COLO829 (cell line): Measurements from ENCODE around the gene NETO2.
"Not testable (repeated sequence)": the region's sequence is repeated elsewhere in the genome, so short reads cannot be mapped to it uniquely, and the experiment has no call there.

Source experiments
- DNase-seq: peaks from one replicate; pipeline ENCODE4 v3.0.0; 2012; ENCODE audit warnings: low spot score

The NETO2 gene

DNA sequence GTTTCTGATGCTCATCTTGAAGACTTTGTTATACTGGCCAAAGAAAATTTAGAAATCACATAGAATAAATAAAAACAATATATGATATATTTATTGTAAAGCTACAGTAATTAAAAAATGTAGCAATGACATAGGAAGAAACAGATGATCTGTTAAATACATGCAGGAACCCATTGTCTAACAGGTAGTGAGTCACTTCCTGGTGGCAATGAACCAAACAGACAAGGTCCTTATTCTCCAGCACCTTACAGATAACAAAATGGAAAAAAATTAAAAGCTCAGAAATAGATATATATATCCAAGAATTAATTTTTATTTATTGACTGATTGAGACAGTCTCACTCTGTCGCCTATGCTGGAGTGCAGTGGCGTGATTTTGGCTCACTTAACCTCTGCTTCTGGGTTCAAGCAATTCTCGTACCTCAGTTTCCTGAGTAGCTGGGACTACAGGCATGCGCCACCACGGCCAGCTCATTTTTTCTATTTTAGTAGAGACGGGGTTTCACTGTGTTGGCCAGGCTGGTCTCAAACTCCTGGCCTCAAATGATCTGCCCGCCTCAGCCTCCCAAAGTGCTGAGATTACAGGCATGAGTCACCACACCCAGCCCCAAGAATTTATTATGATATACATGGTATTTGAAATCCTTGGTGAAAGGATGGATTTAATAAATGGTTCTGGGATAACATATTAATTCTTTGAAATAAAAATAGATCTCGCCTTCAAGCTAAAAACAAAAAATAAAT is 7.5 kb downstream of the NETO2 start:
- DNase-seq, result no peak

- no peak for DNase-seq
Measured at GRCh38 chr16:47134550-47134949, 9.2 kb downstream of the NETO2 start.

DNA sequence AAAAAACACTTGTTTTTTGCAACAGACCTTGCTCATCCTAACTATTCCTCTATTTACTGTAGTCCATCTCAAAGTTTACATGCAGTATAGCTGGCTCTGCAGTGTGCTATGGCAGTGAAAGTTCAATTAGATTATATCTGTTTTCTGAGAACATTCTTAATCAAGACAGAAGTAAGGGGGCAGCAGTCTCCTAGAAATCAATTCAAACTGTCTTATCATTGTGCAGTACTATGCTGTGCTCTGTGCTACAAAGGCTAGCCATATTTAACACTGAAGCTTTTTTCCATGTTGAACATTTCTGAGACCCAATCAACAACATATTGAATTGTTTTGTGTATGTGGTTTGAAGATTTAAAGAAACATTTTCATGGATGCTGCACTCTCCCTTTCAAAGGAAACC is 11.4 kb downstream of the NETO2 start:
- DNase-seq, result no peak

DNA sequence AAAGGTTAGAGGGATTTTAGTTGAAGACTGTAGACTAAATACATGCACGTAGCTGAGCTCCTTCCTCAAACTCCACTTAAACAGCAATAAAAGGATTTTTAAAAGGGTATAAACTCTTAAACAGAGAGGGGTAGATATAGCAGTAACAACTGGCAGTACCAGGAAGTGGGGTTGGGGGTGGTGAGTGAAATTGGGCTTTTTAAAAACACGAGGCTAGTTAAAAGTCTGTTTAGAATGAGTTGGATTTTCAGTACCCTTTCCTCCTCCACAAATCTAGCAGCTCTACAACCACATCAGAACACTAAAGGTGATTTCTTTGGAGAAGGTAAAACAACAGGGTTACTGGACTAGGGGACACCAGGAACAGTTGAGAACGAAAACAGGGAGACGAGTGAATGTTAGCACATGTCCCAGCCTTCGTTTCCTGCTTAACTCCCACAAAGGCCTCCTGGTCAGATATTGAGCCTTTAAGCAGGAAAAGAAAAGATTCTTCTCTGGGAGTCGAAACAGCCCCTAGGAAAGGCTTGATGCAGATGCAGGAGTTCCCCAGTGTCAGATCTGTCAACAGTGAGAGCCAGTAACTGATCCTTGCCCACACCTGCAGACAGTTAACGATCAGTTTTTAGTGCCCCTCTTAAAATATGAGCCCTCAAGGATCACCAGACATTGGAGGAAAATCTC is 13.8 kb downstream of the NETO2 start:
- DNase-seq, result no peak

GRCh38 chr16:47127541-47127940 is 16.2 kb downstream of the NETO2 start:
- no peak for DNase-seq

DNA sequence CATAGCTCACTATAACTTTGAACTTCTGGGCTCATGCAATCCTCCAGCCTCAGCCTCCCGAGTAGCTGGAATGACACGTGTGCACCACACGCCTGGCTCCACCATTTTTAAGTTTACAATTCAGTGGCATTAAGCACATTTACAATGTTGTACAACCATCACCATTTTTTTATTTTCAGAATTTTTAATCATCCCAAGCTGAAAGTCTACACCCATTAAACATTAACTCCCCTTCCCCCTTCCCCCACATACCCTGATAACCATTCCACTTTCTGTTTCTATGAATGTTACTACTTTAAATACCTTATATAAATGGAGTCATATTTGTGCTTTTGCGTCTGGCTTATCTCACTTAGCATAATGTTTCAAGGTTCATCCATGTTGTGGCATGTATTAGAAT is 18.0 kb downstream of the NETO2 start:
- DNase-seq, result no peak

DNA sequence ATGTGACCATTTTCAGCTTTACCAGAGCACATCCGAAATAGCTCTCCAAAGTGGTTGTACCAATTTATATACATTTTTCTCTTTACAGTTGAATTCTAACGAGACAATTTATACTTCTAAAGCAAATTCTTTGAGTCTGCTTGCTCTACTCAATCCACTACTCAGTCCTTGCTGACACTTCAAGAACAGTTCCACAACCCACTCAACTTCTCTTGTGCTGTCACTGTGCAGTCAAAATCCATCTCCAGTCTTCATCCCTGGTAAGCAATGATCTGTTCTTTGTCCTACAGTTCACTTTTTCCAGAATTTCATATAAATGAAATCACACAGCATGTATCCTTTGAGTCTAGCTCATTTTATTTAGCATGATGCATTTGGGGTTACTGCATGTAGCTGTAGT is 30.6 kb downstream of the NETO2 start:
- DNase-seq, result no peak

GRCh38 chr16:47110939-47111338 is 32.8 kb downstream of the NETO2 start:
- no peak for DNase-seq

DNA sequence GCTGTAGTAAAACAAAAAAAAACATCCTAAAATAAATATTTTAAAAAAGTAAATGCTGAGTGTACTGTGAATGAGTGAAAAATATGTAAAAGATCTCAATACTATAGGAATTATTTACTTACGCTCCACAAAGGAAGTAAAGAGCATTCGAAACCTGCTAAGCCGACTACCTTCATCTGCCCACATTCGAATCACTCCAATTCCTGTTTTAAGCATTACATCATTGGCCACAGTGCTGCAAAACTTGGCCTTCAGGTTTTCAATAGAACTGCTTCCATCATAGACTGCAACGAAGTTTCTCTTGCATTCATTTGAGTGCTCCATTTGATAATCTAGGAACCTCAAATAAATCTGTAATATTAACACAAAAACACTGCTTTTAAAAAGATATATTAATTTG is 34.4 kb downstream of the NETO2 start:
- no peak for DNase-seq

- not testable (repeated sequence) for DNase-seq
Measured at GRCh38 chr16:47102921-47103320, 40.8 kb downstream of the NETO2 start.

DNA sequence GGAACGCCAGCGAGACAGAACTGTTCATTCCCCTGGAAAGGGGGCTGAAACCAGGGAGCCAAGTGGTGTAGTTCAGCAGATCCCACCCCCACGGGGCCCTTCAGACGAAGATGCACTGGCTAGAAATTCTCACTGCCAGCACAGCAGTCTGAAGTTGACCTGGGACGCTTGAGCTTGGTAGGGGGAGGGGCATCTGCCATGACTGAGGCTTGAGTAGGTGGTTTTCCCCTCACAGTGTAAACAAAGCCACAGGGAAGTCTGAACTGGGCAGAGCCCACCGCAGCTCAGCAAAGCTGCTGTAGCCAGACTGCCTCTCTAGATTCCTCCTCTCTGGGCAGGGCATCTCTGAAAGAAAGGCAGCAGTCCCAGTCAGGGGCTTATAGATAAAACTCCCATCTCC is 46.6 kb downstream of the NETO2 start:
- not testable (repeated sequence) for DNase-seq

- DNase-seq, result no peak
Measured at GRCh38 chr16:47096297-47096696, 47.4 kb downstream of the NETO2 start.

GRCh38 chr16:47084198-47084597 is 59.5 kb downstream of the NETO2 start:
- DNase-seq, result no peak

DNA sequence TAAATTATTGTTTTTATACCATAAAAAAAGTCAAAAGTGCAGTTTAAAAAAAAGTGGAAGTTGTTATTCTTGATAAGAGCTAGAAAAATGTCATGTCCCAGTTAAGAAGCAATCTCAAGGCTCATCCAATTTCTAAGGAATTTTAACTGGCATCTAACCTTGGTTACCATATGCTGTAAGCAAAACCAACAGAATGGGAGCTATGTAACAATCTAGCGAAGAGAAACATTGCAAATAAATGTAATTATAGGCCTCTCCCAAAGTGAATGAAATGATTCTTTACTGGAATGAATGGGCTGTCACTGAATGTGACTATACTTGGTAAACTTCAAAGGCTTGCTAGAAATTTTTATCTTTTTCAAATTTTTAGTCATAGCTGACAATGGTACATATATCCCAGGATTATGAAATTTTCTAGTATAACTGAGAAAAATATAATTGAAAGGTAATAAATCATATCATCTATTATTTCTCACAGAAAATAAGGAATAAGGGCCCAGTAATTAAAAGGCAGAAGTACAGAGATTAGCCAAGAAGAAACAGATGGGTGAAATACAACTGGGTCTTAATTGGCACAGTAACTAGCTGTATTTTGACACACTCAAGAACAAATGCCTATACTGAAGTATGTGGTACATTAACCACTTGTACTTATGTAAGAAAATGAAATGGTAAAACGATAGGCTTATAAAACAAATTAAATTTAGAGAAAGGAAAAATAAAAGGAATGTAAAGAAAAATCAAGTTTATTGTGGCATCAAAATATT is 61.5 kb downstream of the NETO2 start:
- no peak for DNase-seq

- DNase-seq, result no peak
Measured at GRCh38 chr16:47081115-47081514, 62.6 kb downstream of the NETO2 start.

DNA sequence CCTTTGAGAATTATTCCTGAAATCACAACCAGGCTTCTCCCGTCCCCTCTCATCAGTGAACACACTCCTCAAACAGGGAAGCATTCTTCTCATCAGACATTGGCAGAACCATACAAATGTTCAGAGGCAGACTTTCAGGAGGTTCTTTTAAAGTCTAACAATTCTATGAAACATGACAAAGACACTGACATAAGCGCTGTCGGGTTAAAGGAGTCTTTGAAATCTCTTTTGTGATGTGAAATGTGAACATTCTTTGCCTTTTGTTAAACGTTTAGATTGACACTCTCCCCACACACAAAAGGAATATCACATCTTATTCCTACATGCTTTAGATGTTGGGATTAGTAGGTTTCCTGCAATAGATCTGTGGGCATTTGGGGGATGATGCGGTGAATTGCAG is 63.9 kb downstream of the NETO2 start:
- DNase-seq, result no peak

DNA sequence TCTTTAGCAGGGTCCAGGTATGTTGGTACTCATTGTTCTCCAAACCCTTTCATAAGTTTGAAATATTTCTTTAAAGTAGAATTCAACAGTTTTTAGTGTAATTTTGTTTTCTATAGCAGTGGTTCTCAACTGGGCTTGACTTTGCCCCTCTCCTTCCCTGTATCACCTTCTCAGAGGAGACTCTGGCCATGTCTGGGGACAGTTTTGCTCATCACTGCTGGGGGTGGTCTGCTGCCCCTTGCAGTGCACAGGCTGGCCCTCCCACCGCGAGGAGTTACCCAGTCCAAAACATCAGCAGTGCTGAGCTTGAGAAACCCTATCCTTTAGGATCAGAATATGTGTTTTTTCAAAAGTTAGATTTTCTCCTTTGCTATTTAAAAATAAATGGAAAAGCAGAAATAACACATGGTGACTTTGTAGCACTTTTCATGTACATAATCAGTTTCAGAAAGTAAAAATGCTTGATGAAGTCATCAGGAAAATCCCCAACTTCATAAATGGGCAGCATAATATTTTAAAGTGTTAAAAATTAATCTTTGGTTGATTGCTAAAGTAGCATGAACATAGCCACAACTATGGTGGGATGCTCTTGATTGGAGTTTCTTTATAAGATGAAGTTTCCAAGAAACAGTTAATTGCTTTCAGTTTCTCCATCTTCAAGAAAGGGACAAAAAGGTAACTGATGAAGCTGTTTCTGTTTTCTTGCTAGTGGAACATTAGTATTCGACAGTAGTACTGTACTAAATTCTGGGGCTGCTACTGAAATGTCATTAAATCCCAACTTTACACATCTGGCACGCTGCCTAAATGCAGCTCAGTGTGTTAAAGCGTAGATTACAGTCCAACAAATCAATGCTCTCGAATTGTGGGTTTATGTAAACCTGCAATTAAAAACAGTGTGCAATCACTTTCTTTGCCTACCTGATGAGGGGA is 70.3 kb downstream of the NETO2 start:
- no peak for DNase-seq

GRCh38 chr16:47072158-47072557 is 71.6 kb downstream of the NETO2 start:
- DNase-seq, result no peak

- no peak for DNase-seq
Measured at GRCh38 chr16:47069841-47070584, 73.7 kb downstream of the NETO2 start.

GRCh38 chr16:47069313-47069712 is 74.4 kb downstream of the NETO2 start:
- DNase-seq, result no peak

DNA sequence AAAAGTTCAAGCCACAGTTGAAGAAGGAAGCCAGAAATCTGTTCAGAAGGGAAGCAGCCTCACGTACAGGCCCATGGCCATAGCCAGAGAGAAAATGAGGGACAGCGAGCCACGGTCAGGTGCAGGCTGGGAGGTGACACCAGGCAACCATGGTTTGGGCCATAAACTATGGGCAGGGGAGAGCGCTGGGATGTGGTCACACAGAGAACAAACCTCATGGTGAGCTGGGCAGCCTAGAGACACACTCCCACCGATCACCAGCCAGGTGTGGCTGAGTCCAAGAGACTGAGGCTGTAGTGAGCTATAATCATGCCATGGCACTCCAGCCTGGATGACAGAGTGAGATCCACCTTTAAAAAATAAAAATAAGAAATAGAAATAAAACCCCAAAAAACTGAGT is 76.5 kb downstream of the NETO2 start:
- DNase-seq, result no peak
